Effector memory CD8-positive, alpha-beta T cell (primary cell): ENCODE data around the gene SLC35E4.

Experiments used
- ATAC-seq: fragments of 150-1000 bp; cut with Tn5 transposase; replicated peaks from 2 replicates; pipeline ENCODE4 v1.10.0; 2021; ENCODE audit warnings: mild to moderate bottlenecking, moderate library complexity
- DNase-seq, 3 experiments: peaks; one replicate each; pipeline ENCODE4 v3.0.0; 2021
- H3K27ac Mint-ChIP-seq, 2 donors: one replicate each; pipeline ENCODE4 v1.8.0; 2022; ENCODE audit warnings: mild to moderate bottlenecking in 2 of 2, mixed read lengths in 2 of 2, moderate library complexity in 2 of 2
- H3K27me3 Mint-ChIP-seq, 2 donors: one replicate each; pipeline ENCODE4 v1.8.0; 2022; ENCODE audit warnings: mixed read lengths in 2 of 2
- H3K36me3 Mint-ChIP-seq: one replicate; pipeline ENCODE4 v1.8.0; 2022; ENCODE audit warnings: mild to moderate bottlenecking, moderate library complexity, mixed read lengths; ENCODE audit not compliant: insufficient read depth
- H3K4me1 Mint-ChIP-seq, 2 donors: one replicate each; pipeline ENCODE4 v1.8.0; 2022; ENCODE audit warnings: low read depth in 2 of 2, mixed read lengths in 2 of 2
- H3K4me3 Mint-ChIP-seq, 2 donors: one replicate each; pipeline ENCODE4 v1.8.0; 2022; ENCODE audit warnings: mild to moderate bottlenecking in 2 of 2, mixed read lengths in 2 of 2, moderate library complexity in 2 of 2
- H3K9me3 Mint-ChIP-seq, 2 donors: one replicate each; pipeline ENCODE4 v1.8.0; 2022; ENCODE audit warnings: mixed read lengths in 2 of 2

Gene SLC35E4

GRCh38 chr22:30694640-30695350, 59.2 kb downstream of the SLC35E4 start, which contains the start of gene OSBP2:
Gene OSBP2 (plus strand): TSS chr22:30694874. CDS start chr22:30694910, 36 bp downstream.
- DNase-seq (peak in 2 of 3 experiments; percentile 17 to 19), ATAC-seq (peak; percentile 67)
- peak within 1 kb of the TSS in 1 of 2 donors; percentile 49 for H3K27ac Mint-ChIP-seq
- H3K4me3 Mint-ChIP-seq = peak within 1 kb of the TSS; percentile 80 to 81
- H3K27me3 Mint-ChIP-seq = peaks cover 12 to 24% of the 10 kb centered on the region in 2 donors
- peaks cover 0 to 7% of the 10 kb centered on the region in 2 donors for H3K4me1 Mint-ChIP-seq
- H3K9me3 Mint-ChIP-seq = no peaks in the 10 kb centered on the region
- no peaks in the 10 kb centered on the region for H3K36me3 Mint-ChIP-seq

DNA sequence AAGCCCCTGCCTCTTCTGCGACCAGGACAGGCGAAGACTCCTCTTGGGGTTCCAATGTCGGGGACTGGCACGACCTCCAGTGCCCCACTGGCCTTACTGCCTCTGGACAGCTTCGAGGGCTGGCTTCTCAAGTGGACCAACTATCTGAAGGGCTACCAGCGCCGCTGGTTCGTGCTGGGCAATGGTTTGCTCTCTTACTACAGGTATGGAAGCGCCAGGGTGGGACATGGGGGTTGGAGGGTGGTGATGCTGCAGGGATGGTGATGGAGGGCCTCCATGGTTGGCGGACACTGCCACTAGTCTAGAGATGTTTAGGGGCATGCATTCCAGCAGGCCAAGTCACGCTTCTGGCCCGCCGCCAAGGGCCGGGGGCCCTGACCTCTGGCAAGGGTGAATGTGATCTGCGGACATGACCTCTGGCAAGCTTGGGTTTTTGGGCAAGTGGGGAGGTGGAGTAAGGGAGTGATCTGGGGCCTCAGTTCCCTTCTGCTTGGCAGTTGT, 59.8 kb downstream of the SLC35E4 start:
- no peak for DNase-seq
- Mint-ChIP-seq H3K4me1 (peaks cover 0 to 7% of the 10 kb centered on the region in 2 donors), H3K27me3 (peaks cover 12 to 24% of the 10 kb centered on the region in 2 donors), H3K36me3 (no peaks in the 10 kb centered on the region), H3K4me3 (peak overlapping the region; percentile 63 to 68), H3K9me3 (no peaks in the 10 kb centered on the region), H3K27ac (no peak overlapping the region)
- ATAC-seq = no peak

DNA sequence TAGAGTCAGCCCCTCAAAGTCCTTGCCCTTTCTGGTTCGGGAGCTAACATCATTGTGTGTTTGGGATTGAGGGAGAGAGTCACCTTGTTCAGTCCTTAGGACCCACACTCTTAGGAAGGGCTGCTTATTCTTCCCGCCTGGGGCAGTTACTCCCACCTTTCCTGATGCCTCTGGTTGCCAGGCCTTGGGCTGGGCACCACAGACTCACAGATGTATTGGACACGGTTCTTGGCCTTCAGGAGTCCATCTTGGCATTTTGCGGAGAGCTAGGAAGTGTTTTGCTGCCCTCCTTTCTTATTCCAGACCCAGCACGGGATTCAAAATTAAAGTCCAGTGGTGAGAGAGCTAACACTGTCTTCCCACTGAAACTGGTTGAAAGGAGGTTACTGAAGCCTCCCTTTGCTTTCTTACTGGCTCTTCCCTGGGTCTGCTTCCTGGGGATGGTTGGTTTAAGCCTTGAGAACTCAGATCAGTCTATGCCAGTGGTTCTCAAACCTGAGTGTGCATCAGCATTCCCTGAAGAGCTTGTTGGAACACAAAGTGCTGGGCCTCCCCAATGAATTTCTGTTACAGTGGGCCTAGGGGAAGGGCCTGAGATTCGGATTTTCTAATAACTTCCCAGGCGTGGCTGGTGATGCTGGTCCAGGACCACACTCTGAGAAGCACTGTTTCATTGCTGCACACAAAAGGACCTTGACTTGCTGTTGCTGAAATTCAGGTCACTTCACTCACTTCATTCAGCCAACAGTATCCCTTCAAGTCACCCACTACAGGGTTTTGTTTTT, 60.5 kb downstream of the SLC35E4 start:
- no peak for DNase-seq
- H3K36me3 Mint-ChIP-seq = no peaks in the 10 kb centered on the region
- H3K4me3 Mint-ChIP-seq = peak overlapping the region; percentile 63 to 68

More for the DNA sequence above, 60.5 kb downstream of the SLC35E4 start:
- H3K27me3 Mint-ChIP-seq = peaks cover 12 to 24% of the 10 kb centered on the region in 2 donors
- peaks cover 0 to 7% of the 10 kb centered on the region in 2 donors for H3K4me1 Mint-ChIP-seq
- no peaks in the 10 kb centered on the region for H3K9me3 Mint-ChIP-seq
- H3K27ac Mint-ChIP-seq = peak overlapping the region in 1 of 2 donors; percentile 60
- ATAC-seq = no peak
